Stimulated activated CD4-positive, alpha-beta T cell treated with anti-CD3 and anti-CD28 coated beads, Interleukin-2, amount 100 ng/mL, for 24 hours (primary cell): ENCODE results near the gene PGA3.
"Not testable (repeated sequence)": the region's sequence is repeated elsewhere in the genome, so short reads cannot be mapped to it uniquely, and the experiment has no call there.

Experiments used
- DNase-seq, 2 donors: peaks; one replicate each; pipeline ENCODE4 v3.0.0-alpha.2; 2020

The PGA3 gene

DNA sequence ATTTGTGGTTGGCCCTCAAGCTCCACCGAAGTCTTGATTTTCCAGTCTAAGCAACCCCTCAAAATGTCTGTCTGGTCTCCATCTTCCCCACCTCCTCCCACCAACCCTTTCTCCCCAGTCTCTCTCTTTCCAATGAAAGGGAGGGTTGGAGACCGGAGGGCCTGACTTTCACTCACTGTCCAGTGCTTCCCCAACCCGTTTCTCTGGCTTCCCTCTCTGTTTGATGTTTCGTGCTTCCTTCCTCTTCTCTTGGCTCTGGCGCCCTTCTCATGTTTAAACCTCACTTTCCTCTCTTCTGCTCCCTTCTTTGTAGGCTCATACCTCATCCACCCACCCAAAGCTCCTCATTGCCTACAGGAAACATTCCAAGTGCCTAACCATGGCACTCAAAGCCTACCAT, 31.0 kb upstream of the PGA3 start:
- no peak for DNase-seq

DNA sequence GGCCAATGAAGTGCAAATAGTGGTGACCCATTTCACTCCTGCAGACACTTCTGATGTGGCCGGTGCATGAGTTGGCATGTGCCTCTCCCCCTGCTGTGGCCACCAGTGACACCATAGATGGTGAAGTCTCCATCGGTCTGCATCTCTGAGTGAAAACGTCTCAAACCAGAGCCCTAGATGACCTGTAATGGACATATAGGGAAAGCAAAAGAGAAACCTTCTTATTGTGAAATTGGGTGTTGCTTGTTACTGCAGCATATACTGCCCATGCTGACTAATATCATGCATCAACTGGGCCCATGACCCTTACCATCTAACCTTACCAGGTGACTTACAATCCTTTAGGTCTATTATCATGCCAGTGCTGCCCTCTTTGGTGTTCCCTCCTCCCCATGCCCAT, 30.4 kb upstream of the PGA3 start:
- DNase-seq: no peak

- DNase-seq: no peak
Measured at GRCh38 chr11:61173456-61173855, 29.9 kb upstream of the PGA3 start.

DNA sequence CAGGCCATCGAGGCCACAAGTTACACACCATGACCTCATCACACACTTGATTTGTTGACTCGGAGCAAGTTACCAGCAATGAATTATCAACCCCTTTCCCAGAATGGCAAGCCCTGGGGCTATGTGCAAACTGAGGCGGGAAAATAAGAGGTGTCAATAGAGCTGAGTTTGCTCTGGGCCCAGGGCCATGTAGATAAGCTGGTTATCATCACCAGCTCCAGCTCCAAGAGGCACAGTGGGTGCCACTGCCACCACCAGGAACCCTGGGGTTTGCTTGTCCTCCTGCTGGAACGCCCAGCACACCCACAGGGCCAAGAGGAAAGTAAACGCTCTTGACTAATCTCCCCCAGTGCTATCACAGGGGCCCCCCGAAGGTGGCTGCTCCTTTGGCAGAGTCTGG, 29.0 kb upstream of the PGA3 start:
- no peak for DNase-seq

- no peak for DNase-seq
Measured at GRCh38 chr11:61174949-61175348, 28.4 kb upstream of the PGA3 start.

DNA sequence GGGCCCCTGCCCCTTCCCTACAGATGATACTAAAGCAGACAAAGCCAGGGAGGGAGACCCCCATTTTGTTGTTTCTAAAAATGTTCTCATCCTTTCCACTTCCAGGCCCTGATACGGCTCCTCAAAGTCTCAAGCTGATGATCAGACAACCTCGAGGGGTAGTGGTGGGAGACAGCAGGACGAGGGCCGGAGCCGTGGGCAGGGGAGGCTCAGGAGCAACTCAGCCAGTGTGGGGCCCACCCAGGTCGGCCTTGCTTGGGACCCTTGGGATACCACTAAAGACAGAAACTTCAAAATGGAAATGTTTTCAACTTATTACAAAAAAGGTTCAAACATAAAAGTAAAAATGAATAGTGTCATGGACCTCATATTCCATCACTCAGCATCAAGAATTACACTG, 26.9 kb upstream of the PGA3 start:
- no peak for DNase-seq

GRCh38 chr11:61180205-61180604, 23.1 kb upstream of the PGA3 start:
- not testable (repeated sequence) for DNase-seq

GRCh38 chr11:61181489-61181888, 21.8 kb upstream of the PGA3 start:
- DNase-seq: no peak

DNA sequence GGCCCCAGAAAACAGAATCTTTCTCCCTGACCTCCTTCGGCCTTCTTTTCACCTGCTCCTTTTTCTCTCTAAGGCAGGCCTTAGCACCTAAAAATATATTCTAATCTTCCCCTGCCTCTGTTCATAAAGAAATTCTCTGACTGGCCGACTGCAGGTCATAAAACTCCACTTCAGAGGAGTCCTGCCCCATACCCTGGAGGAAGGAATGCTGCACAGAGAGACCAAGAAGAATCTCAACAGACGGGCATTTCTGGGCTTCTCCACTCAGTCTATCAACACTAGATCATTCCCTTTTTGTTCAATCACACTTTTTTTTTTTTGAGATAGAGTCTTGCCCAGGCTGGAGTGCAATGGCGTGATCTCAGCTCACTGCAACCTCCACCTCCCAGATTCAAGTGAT, 19.7 kb upstream of the PGA3 start:
- no peak for DNase-seq

DNA sequence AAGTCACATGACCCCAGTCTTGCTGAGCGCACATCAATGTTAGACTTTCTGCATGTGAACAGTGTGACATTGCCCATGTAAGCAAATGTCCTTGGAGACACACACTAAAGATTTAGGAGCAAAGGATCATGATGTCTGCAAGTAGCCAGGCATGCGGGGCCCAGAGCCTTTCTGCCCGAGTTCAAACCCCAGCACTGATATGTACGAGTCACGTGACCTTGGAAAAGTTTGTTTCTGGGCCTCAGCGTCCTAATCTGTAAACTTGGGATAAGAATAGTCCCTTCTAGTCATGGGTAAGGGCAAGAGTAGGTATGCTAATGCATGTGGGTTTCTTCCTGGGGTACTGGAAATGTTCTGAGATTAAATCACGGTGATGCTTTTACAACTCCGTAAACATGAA, 16.8 kb upstream of the PGA3 start:
- no peak for DNase-seq

GRCh38 chr11:61187505-61188130, 15.7 kb upstream of the PGA3 start:
- peak; percentile 86 to 88 for DNase-seq

GRCh38 chr11:61189933-61190332, 13.4 kb upstream of the PGA3 start:
- no peak for DNase-seq

DNA sequence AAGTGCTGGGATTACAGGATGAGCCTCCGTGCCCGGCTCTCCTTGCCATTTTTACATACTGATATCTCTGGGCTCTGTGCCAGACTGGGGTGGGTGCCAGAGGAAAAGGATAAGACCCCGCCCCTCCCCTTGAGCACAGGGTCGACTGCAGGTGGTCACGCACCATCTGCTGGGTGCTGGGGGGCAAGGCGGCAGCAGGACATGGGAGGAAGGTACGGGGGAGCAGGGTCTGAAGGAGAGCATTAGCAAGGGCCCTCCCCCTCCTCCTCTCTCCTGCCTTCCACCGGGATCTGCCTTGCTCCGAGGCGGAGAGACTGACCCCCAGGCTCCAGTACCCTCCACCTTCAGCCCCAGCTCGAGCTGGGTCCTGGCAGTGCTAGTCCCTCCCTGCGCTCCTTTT, 9.7 kb upstream of the PGA3 start:
- DNase-seq: no peak

GRCh38 chr11:61194169-61194671, 9.1 kb upstream of the PGA3 start:
- no peak for DNase-seq

- DNase-seq: no peak
Measured at GRCh38 chr11:61194981-61195695, 8.2 kb upstream of the PGA3 start.

DNA sequence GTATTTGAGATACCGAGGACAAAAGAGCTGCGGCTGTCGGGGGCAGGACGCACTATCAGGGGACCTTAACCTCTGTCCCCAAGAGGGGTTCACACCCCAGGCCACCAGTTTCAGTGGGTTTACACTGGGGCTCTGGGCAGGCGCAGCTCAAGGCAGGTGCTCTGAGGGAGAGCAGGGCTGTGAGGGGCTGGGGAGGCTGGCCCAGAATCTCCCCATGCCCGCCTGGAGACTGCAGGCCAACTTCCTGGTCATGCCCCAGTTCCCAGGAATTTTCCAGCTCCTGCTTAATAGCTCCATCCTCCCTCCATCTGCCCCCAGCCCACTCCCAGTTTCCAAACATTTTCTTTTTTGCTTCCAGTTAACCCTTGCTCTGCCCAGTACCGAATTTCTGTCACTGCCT, 7.6 kb upstream of the PGA3 start:
- no peak for DNase-seq

- DNase-seq: no peak
Measured at GRCh38 chr11:61198361-61198760, 5.0 kb upstream of the PGA3 start.

DNA sequence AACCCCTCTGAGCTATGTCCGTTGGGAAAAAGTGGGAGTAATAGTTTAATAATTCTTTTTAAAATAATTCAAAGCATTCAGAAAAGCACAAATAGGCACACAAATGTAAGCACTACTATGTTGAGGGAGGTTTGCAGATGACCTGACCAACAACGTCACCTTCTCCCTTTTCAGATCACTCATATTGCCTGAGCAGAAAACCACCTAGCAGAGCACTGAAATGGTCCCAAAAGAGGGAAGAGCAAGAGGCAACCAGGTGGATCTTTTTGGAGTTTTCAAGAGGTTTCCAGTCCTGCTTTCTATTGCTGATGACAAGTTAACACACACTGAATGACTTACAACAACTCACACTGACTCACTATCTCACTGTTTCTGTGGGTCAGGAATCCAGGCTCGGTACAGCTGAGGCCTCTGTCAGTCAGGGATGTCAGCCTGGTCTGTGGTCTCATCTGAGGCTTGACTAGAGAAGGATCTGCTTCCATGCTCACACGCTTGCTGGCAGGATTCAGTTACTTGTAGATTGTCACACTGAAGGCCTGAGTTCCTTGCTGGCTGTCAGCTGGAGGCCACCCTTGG, 4.3 kb upstream of the PGA3 start:
- DNase-seq: no peak

GRCh38 chr11:61201476-61201875, 1.8 kb upstream of the PGA3 start:
- DNase-seq: no peak

DNA sequence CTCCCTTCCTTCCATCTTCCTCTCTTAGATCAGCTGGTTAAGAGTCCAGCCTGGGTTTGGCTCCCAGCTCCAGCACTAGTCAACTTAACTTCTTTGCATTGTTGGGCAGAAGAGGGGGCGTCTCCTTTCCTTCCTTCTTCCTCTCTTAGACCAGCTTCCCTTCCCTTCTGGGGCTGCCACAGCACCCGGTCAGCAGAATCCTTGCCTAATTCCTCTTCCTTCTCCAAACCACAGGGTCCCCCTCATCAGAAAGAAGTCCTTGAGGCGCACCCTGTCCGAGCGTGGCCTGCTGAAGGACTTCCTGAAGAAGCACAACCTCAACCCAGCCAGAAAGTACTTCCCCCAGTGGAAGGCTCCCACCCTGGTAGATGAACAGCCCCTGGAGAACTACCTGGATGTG, 558 bp downstream of the PGA3 start:
- DNase-seq: not testable (repeated sequence)

DNA sequence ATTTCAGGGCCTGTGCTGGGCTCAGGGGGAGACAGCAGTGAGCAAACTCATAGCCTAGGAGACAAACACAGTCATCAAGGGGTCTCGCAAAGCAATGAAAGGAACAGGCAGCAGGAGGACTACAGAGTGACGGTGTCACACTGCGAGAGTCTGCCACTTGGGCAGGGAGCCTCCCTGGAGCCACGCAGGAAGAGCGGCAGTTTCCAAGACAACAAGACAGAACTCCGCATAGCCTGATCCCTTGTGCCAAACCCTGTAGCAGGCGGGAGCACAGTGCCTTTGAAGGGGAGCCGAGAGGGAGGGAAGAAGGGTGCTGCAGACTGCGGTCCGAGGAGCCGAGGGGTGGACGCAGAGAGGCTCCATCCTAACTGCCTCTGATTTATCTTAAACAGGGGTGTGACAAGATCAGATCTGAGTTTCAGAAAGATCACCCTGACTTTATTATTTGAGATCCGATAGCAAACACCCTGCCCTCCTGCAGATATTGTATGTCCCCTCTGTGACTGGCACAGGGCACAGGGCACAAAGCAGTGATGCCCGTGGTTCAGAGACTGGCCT, 1.3 kb downstream of the PGA3 start:
- not testable (repeated sequence) for DNase-seq

- DNase-seq: not testable (repeated sequence)
Measured at GRCh38 chr11:61207636-61208310, 4.5 kb downstream of the PGA3 start.

DNA sequence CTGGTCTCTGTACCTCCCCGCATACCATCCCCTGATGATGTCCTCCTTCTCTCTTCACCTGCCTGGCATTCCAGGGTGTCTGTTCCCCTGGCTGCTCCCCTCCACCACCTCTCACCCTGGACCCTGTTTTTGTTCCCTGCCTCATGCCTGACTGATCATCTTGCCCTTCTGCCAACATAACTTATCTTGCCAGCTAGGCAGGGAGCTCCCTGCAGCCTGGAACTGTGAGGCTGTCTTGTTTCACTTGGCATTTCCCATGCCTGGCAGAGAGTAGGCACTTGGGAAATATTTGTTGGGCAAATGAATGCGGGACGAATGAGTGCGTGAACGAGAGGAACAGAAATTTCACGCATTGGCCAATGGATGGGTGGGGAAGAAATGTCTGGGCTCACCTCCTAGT, 7.3 kb downstream of the PGA3 start:
- DNase-seq: not testable (repeated sequence)
